Astrocyte (in vitro differentiated cells and primary cell): ENCODE data around the gene RUSC2. TPM values are rescaled to one million over a fixed set of nuclear protein-coding genes. Genes with fewer than 3 reads are reported as not detected.
A peak's percentile ranks its signal among the peaks of the same experiment; 100 is the strongest.
"Not testable (repeated sequence)": the region's sequence is repeated elsewhere in the genome, so short reads cannot be mapped to it uniquely, and the experiment has no call there.

Experiments used
- DNase-seq: peaks from one replicate; pipeline ENCODE4 v3.0.0-alpha.2; 2010; ENCODE audit warnings: low read depth
- FAIRE-seq: peaks from 2 replicates; lab custom pipeline; 2011; peaks lifted over from hg19 to GRCh38; lab: Jason Lieb, UNC
- H2AFZ ChIP-seq: 2 replicates; pipeline ENCODE4 v1.6.0; 2012; ENCODE audit warnings: low read depth, low read length, inconsistent platforms
- H3K27ac ChIP-seq: 2 replicates; pipeline ENCODE4 v1.5.1; 2011; ENCODE audit warnings: low read depth, low read length, inconsistent platforms
- H3K27me3 ChIP-seq: 2 replicates; pipeline ENCODE4 v1.6.0; 2011; ENCODE audit warnings: low read length, inconsistent platforms; ENCODE audit not compliant: insufficient read depth
- H3K36me3 ChIP-seq: 2 replicates; pipeline ENCODE4 v1.5.1; 2011; ENCODE audit warnings: low read length, inconsistent platforms; ENCODE audit not compliant: insufficient read depth
- H3K4me1 ChIP-seq: 2 replicates; pipeline ENCODE4 v1.5.1; 2011; ENCODE audit warnings: low read length, inconsistent platforms; ENCODE audit not compliant: insufficient read depth
- H3K4me2 ChIP-seq: 2 replicates; pipeline ENCODE4 v1.6.0; 2012; ENCODE audit warnings: low read length, inconsistent platforms
- H3K4me3 ChIP-seq: 2 replicates; pipeline ENCODE4 v1.5.1; 2011; ENCODE audit warnings: low read depth, mild to moderate bottlenecking, low read length, inconsistent platforms; ENCODE audit not compliant: insufficient read depth
- H3K79me2 ChIP-seq: 2 replicates; pipeline ENCODE4 v1.6.0; 2012; ENCODE audit warnings: mild to moderate bottlenecking, low read length, inconsistent platforms; ENCODE audit not compliant: insufficient read depth
- H3K9ac ChIP-seq: 2 replicates; pipeline ENCODE4 v1.6.0; 2012; ENCODE audit warnings: mild to moderate bottlenecking, low read length, inconsistent platforms
- H3K9me3 ChIP-seq: 2 replicates; pipeline ENCODE4 v1.5.1; 2012; ENCODE audit warnings: low read depth, mild to moderate bottlenecking, low read length, inconsistent platforms; ENCODE audit not compliant: insufficient read depth
- H4K20me1 ChIP-seq: 2 replicates; pipeline ENCODE4 v1.6.0; 2012; ENCODE audit warnings: low read length, inconsistent platforms; ENCODE audit not compliant: insufficient read depth
- H3K27ac Mint-ChIP-seq: one replicate; pipeline ENCODE4 v1.8.0; 2021; ENCODE audit warnings: mild to moderate bottlenecking, mixed read lengths; ENCODE audit not compliant: unreplicated experiment
- H3K27me3 Mint-ChIP-seq: one replicate; pipeline ENCODE4 v1.8.0; 2021; ENCODE audit warnings: low read depth, mixed read lengths; ENCODE audit not compliant: unreplicated experiment
- H3K36me3 Mint-ChIP-seq: one replicate; pipeline ENCODE4 v1.8.0; 2021; ENCODE audit warnings: low read depth, mixed read lengths; ENCODE audit not compliant: unreplicated experiment
- H3K4me1 Mint-ChIP-seq: one replicate; pipeline ENCODE4 v1.8.0; 2021; ENCODE audit warnings: low read depth, mixed read lengths; ENCODE audit not compliant: unreplicated experiment
- H3K4me3 Mint-ChIP-seq: one replicate; pipeline ENCODE4 v1.8.0; 2021; ENCODE audit warnings: mild to moderate bottlenecking, moderate library complexity, mixed read lengths; ENCODE audit not compliant: unreplicated experiment
- H3K9me3 Mint-ChIP-seq: one replicate; pipeline ENCODE4 v1.8.0; 2021; ENCODE audit warnings: mild to moderate bottlenecking, mixed read lengths; ENCODE audit not compliant: unreplicated experiment
- CTCF ChIP-seq: IDR thresholded peaks from 2 replicates; pipeline ENCODE4 v1.5.1; 2011; ENCODE audit warnings: low read depth, mild to moderate bottlenecking, inconsistent platforms, low read length, moderate library complexity; ENCODE audit not compliant: insufficient read depth
- EZH2 ChIP-seq: IDR thresholded peaks from 2 replicates; pipeline ENCODE4 v1.6.1; 2012; ENCODE audit warnings: mild to moderate bottlenecking, low read length, inconsistent platforms; ENCODE audit not compliant: insufficient read depth
- total RNA-seq: library from RNA; stranded (reverse); gene quantifications from 2 replicates; pipeline ENCODE4 v1.2.1, GENCODE V29; 2021

The RUSC2 gene
- total RNA-seq, 1 donor from 2014 or later: 63.8 TPM

- H3K4me3 ChIP-seq: no peak overlapping the region
- H3K4me2 ChIP-seq: no peak overlapping the region
- Mint-ChIP-seq H3K36me3 (peaks cover 23% of the 10 kb centered on the region), H3K9me3 (peaks cover 7% of the 10 kb centered on the region), H3K27ac (no peak overlapping the region), H3K4me3 (no peak overlapping the region), H3K4me1 (peaks cover 14% of the 10 kb centered on the region), H3K27me3 (no peaks in the 10 kb centered on the region)
- no peak for FAIRE-seq
- peaks cover 39% of the 10 kb centered on the region for H4K20me1 ChIP-seq
- H2AFZ ChIP-seq: no peak overlapping the region
- peaks cover 16% of the 10 kb centered on the region for H3K4me1 ChIP-seq
- H3K9me3 ChIP-seq: no peaks in the 10 kb centered on the region
- DNase-seq: no peak
- H3K79me2 ChIP-seq: peaks cover 96% of the 10 kb centered on the region
- no peaks in the 10 kb centered on the region for H3K27me3 ChIP-seq
- H3K27ac ChIP-seq: no peak overlapping the region
- H3K36me3 ChIP-seq: no peaks in the 10 kb centered on the region
- TF ChIP-seq CTCF: no peak
- TF ChIP-seq EZH2: no peak
- no peak overlapping the region for H3K9ac ChIP-seq
Observed at GRCh38 chr9:35495984-35496383, 6.1 kb downstream of the RUSC2 start.

GRCh38 chr9:35498245-35498644, 8.3 kb downstream of the RUSC2 start:
- not testable (repeated sequence) for DNase-seq, H3K36me3 ChIP-seq, H3K27me3 ChIP-seq, H3K4me1 Mint-ChIP-seq, H3K9ac ChIP-seq, FAIRE-seq, H3K27me3 Mint-ChIP-seq, H2AFZ ChIP-seq, H3K4me3 Mint-ChIP-seq, H3K9me3 Mint-ChIP-seq, H3K4me3 ChIP-seq, H3K27ac ChIP-seq, H3K4me1 ChIP-seq, H3K4me2 ChIP-seq, H3K9me3 ChIP-seq
- Mint-ChIP-seq H3K36me3 (peaks cover 23% of the 10 kb centered on the region), H3K27ac (peak overlapping the region; percentile 18)
- Histone ChIP-seq H4K20me1 (peaks cover 55% of the 10 kb centered on the region), H3K79me2 (peaks cover 96% of the 10 kb centered on the region)

DNA sequence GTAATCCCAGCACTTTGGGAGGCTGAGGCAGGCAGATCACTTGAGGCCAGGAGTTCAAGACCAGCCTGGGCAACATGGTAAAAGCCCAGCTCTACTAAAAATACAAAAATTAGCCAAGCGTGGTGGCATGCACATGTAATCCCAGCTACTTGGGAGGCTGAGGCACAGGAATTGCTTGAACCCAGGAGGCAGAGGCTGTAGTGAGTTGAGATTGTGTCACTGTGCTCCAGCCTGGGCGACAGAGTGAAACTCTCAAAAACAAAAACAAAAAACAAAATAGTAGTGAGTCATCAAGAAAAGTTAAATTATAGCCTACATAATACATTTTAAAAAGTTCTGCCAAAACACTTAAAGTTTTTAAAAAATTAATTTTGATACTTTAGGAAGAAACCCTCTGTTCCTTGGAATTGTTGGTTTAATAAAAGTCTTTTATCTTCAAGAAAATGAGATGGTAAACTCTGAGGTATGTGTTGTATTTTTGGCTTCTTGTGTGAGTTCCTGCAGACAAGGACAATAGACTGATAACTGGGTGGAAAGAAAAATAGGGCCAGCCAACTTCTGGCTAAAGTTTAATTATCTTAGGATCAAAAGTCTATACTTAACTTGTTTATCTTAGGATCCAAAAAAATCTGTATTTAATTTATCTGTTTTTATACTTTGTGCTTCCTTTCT, 9.3 kb downstream of the RUSC2 start:
- Histone ChIP-seq H3K4me2 (no peak overlapping the region), H4K20me1 (peaks cover 53% of the 10 kb centered on the region), H3K36me3 (no peaks in the 10 kb centered on the region), H3K4me3 (no peak overlapping the region), H3K79me2 (peaks cover 96% of the 10 kb centered on the region), H3K9me3 (no peaks in the 10 kb centered on the region), H2AFZ (no peak overlapping the region), H3K27me3 (no peaks in the 10 kb centered on the region), H3K9ac (no peak overlapping the region), H3K27ac (no peak overlapping the region), H3K4me1 (no peaks in the 10 kb centered on the region)
- Mint-ChIP-seq H3K9me3 (peaks cover 7% of the 10 kb centered on the region), H3K27ac (peak overlapping the region; percentile 11), H3K4me3 (no peak overlapping the region), H3K4me1 (peaks cover 8% of the 10 kb centered on the region), H3K27me3 (no peaks in the 10 kb centered on the region), H3K36me3 (peaks cover 23% of the 10 kb centered on the region)
- TF ChIP-seq EZH2 (no peak), CTCF (no peak)
- DNase-seq (no peak), FAIRE-seq (no peak)
